Endothelial cell of umbilical vein (primary cell): ENCODE results near the gene MYLK. TPM values are rescaled to one million over a fixed set of nuclear protein-coding genes. Genes with fewer than 3 reads are reported as not detected.
A peak's percentile ranks its signal among the peaks of the same experiment; 100 is the strongest.

Experiments
- BruUV-seq: library from RNA; stranded (reverse); fragments of 400-500 nt; replicated peaks from 2 replicates; lab custom pipeline; 2021; lab: Mats Ljungman, UMichigan
- CTCF ChIA-PET: fragments of 300-600, 350-600 bp; sonication (Branson Sonifier 250); formaldehyde crosslinking; loops from one replicate; lab custom pipeline; 2021; ENCODE audit warnings: antibody characterized with exemption, inconsistent platforms; lab: Charles Lee
- POLR2A ChIA-PET: fragments of 300-600, 350-600 bp; sonication (Branson Sonifier 250); formaldehyde crosslinking; loops from one replicate; lab custom pipeline; 2021; ENCODE audit warnings: antibody characterized with exemption, inconsistent platforms; lab: Charles Lee
- DNase-seq: peaks from one replicate; pipeline ENCODE4 v3.0.0-alpha.2; 2011; ENCODE audit warnings: low read depth, low spot score
- FAIRE-seq: peaks from 2 replicates; lab custom pipeline; 2011; peaks lifted over from hg19 to GRCh38; lab: Jason Lieb, UNC
- H2AFZ ChIP-seq: 2 replicates; pipeline ENCODE4 v1.6.0; 2012; ENCODE audit warnings: low read depth, low read length, control low read depth, inconsistent platforms
- H3K27ac ChIP-seq: 2 replicates; pipeline ENCODE4 v1.5.1; 2011; ENCODE audit warnings: low read depth, mild to moderate bottlenecking, control low read depth, low read length, moderate library complexity; ENCODE audit not compliant: insufficient read depth
- H3K27me3 ChIP-seq, 2 experiments: 2 replicates each; pipeline versions ENCODE4 v1.6.0 to v1.6.1; 2011; ENCODE audit warnings: low read length in 2 of 2, mixed read lengths in 1 of 2; ENCODE audit not compliant: control insufficient read depth in 2 of 2, insufficient read depth in 2 of 2
- H3K36me3 ChIP-seq, 2 experiments: 2 replicates in 1 of 2; 3 replicates in 1 of 2; pipeline ENCODE4 v1.5.1; 2011; ENCODE audit warnings: low read length in 2 of 2, mild to moderate bottlenecking in 1 of 2, moderate library complexity in 1 of 2; ENCODE audit not compliant: control insufficient read depth in 2 of 2, insufficient read depth in 2 of 2; ENCODE audit errors: extremely low read depth in 1 of 2
- H3K4me1 ChIP-seq: 3 replicates; pipeline ENCODE4 v1.5.1; 2011; ENCODE audit warnings: mild to moderate bottlenecking, low read length; ENCODE audit not compliant: control insufficient read depth, insufficient read depth; ENCODE audit errors: extremely low read depth
- H3K4me2 ChIP-seq: 2 replicates; pipeline ENCODE4 v1.6.1; 2011; ENCODE audit warnings: low read length, control low read depth, mixed read lengths; ENCODE audit not compliant: insufficient read depth
- H3K4me3 ChIP-seq, 3 experiments: fragments of 200-600 bp in 1 of 3; sonication (generic), shearing (Covaris generic) in 1 of 3; replicated peaks in 1 of 3; 2 replicates each; pipeline ENCODE4 v1.5.1; 2011 to 2016; ENCODE audit warnings: control low read depth in 3 of 3, low read length in 3 of 3, mild to moderate bottlenecking in 2 of 3, inconsistent platforms in 1 of 3, low read depth in 1 of 3, moderate library complexity in 1 of 3; ENCODE audit not compliant: insufficient read depth in 1 of 3
- H3K79me2 ChIP-seq: 2 replicates; pipeline ENCODE4 v1.6.0; 2012; ENCODE audit warnings: low read length, inconsistent platforms; ENCODE audit not compliant: control insufficient read depth, insufficient read depth
- H3K9ac ChIP-seq: replicated peaks from 2 replicates; pipeline ENCODE3; 2011; ENCODE audit warnings: low read length, control low read depth; ENCODE audit not compliant: insufficient read depth; ENCODE audit errors: extremely low read depth
- H3K9me1 ChIP-seq: replicated peaks from 3 replicates; pipeline ENCODE4 v1.6.0; 2011; ENCODE audit warnings: mild to moderate bottlenecking, low read length; ENCODE audit not compliant: control insufficient read depth, insufficient read depth; ENCODE audit errors: extremely low read depth
- H3K9me3 ChIP-seq: replicated peaks from 2 replicates; pipeline ENCODE4 v1.5.1; 2012; ENCODE audit warnings: low read length, inconsistent platforms; ENCODE audit not compliant: control insufficient read depth, insufficient read depth
- H4K20me1 ChIP-seq: replicated peaks from 2 replicates; pipeline ENCODE3; 2011; ENCODE audit warnings: mild to moderate bottlenecking, low read length; ENCODE audit not compliant: control insufficient read depth, insufficient read depth; ENCODE audit errors: extremely low read depth
- CTCF ChIP-seq, 2 donors: IDR thresholded peaks; 1 replicate in 1 of 2; 2 replicates in 1 of 2; pipeline ENCODE4 v1.5.1; 2011; ENCODE audit warnings: low read length in 2 of 2, mild to moderate bottlenecking in 2 of 2, moderate library complexity in 2 of 2, control low read depth in 1 of 2, inconsistent platforms in 1 of 2, low read depth in 1 of 2; ENCODE audit not compliant: insufficient read depth in 1 of 2; ENCODE audit errors: extremely low read depth in 1 of 2
- EZH2 ChIP-seq: IDR thresholded peaks from 2 replicates; pipeline ENCODE4 v1.6.1; 2012; ENCODE audit warnings: borderline replicate concordance, low read depth, mild to moderate bottlenecking, moderate library complexity, low read length, inconsistent platforms; ENCODE audit not compliant: severe bottlenecking
- FOS ChIP-seq: IDR thresholded peaks from 2 replicates; pipeline ENCODE4 v1.6.1; 2011; ENCODE audit warnings: mild to moderate bottlenecking, low read length, moderate library complexity, borderline replicate concordance; ENCODE audit not compliant: insufficient read depth
- GATA2 ChIP-seq: IDR thresholded peaks from 2 replicates; pipeline ENCODE4 v1.7.0; 2011; ENCODE audit warnings: low read depth, mild to moderate bottlenecking, moderate library complexity, mixed read lengths, low read length; ENCODE audit not compliant: insufficient read length, insufficient read depth
- JUN ChIP-seq: IDR thresholded peaks from 2 replicates; pipeline ENCODE4 v1.6.1; 2011; ENCODE audit warnings: borderline replicate concordance, low read depth; ENCODE audit not compliant: insufficient read length, insufficient read depth
- MAX ChIP-seq: IDR thresholded peaks from 2 replicates; pipeline ENCODE4 v1.6.1; 2011; ENCODE audit not compliant: insufficient read depth, insufficient read length
- MYC ChIP-seq: IDR thresholded peaks from one replicate; pipeline ENCODE4 v1.6.1; 2011; ENCODE audit warnings: mild to moderate bottlenecking, low read depth, low read length
- POLR2A ChIP-seq: IDR thresholded peaks from 2 replicates; pipeline ENCODE4 v1.6.1; 2012; ENCODE audit warnings: low read depth, mild to moderate bottlenecking, control low read depth, low read length
- POLR2AphosphoS5 ChIP-seq: IDR thresholded peaks from 2 replicates; pipeline ENCODE4 v1.6.1; 2012; ENCODE audit warnings: low read depth, mild to moderate bottlenecking, control low read depth, low read length, moderate library complexity; ENCODE audit not compliant: insufficient read depth
- dilution Hi-C: fragments of 300-500 bp; cut with MboI; formaldehyde crosslinking; loops from one replicate; pipeline ENCODE4 v1.15.0; 2019; ENCODE audit warnings: low sequenced_read_pairs; ENCODE audit not compliant: extremely low pct_ligation_motif_present
- intact Hi-C: fragments of 100-400 bp; cut with micrococcal nuclease; formaldehyde crosslinking; loops from one replicate; pipeline ENCODE4 v1.10.0; 2022
- polyA plus RNA-seq, 4 experiments: library from polyadenylated mRNA; depleted of rRNA in 3 of 4; stranded (reverse) in 3 of 4; unstranded in 1 of 4; fragments of >200 nt; gene quantifications; 2 replicates each; pipeline versions ENCODE4 v1.2.1 to v1.2.3, GENCODE V29; 2011 to 2012; ENCODE audit warnings: missing spikeins in 1 of 4
- total RNA-seq: library from RNA; stranded (reverse); gene quantifications from 2 replicates; pipeline ENCODE4 v1.2.3, GENCODE V29; 2021

MYLK gene
- total and polyA plus RNA-seq, 2 donors (not counting 3 experiments of a cell fraction or from before 2014, with no cell fraction given), result 10.0 to 22.2 TPM

GRCh38 chr3:123808812-123809211, 75.3 kb downstream of the MYLK start:
- no TSS peak for BruUV-seq
- no peak for DNase-seq
- H3K9ac ChIP-seq, result no peak overlapping the region
- H3K36me3 ChIP-seq, result no peaks in the 10 kb centered on the region
- ChIA-PET CTCF (interaction anchor here (1.4 to 2.1 kb wide), 3 partner anchors 25 to 85 kb away, joined by 4 to 7 read pairs (median 7); no protein-coding TSS in a partner anchor), POLR2A (interaction anchor here (1.1 kb wide), 1 partner anchor 59 kb away, joined by 3 read pairs; no protein-coding TSS in a partner anchor)
- no peaks in the 10 kb centered on the region for H3K9me3 ChIP-seq
- no peaks in the 10 kb centered on the region for H4K20me1 ChIP-seq
- peak overlapping the region; percentile 16 for H3K27ac ChIP-seq
- no peak overlapping the region for H3K4me2 ChIP-seq
- peak; percentile 46 for FAIRE-seq
- dilution Hi-C loops (no loop called here), intact Hi-C loops (loop anchor here (5.0 kb wide), 1 partner anchor 73 kb away; the partner anchor contains the start of gene MYLK)
- H3K4me1 ChIP-seq, result peaks cover 24% of the 10 kb centered on the region
- H2AFZ ChIP-seq, result no peak overlapping the region
- TF ChIP-seq POLR2AphosphoS5, result no peak
- TF ChIP-seq POLR2A, result no peak
- no peak for TF ChIP-seq EZH2
- TF ChIP-seq MAX, result no peak
- no peak for TF ChIP-seq JUN
- TF ChIP-seq GATA2, result no peak
- TF ChIP-seq MYC, result no peak
- no peak for TF ChIP-seq CTCF (IDR thresholded peaks at IDR 0.05; ENCODE audit: extremely low read depth in 1 of 2, insufficient read depth in 1 of 2, low read depth in 1 of 2, low read length in 2 of 2)
- TF ChIP-seq FOS, result no peak
- H3K4me3 ChIP-seq, result no peak overlapping the region
- peaks cover 0 to 3% of the 10 kb centered on the region in 2 experiments for H3K27me3 ChIP-seq
- H3K9me1 ChIP-seq, result no peaks in the 10 kb centered on the region
- no peaks in the 10 kb centered on the region for H3K79me2 ChIP-seq
